Measurements from ENCODE around the gene ZNF358. TPM values are rescaled to one million over a fixed set of nuclear protein-coding genes. Genes with fewer than 3 reads are reported as not detected.

Gene ZNF358
- total RNA-seq, 2 donors from 2014 or later = 44.5 to 88.9 TPM

DNA sequence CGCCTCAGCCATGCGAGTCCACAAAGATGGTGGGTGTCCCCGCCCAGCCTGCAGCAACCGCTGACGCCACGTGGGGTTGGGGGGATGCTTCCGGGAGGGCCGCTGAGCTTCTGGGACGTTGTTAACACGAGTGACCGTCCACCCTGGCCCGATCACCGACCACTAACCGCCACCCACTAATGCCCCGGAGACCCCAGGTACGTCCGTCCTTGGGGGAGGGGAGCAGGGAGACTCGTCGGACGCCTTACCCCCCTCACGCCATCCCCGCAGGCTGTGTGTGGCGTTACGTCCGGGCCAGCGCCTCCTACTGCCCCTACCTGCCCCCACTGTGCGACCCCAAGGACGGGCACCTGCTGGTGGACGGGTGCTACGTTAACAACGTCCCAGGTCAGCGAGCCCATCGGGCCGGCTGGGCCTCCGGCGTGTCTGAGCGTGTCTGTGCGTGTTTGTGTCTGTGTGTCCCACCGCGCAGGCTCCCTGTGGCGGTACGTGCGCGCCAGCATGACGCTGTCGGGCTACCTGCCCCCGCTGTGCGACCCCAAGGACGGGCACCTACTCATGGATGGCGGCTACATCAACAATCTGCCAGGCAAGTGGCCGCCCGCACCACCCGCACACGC, 40.9 kb downstream of the ZNF358 start:
- H3K27me3 ChIP-seq (replicated peaks; ENCODE audit: insufficient read depth) = no peaks in the 10 kb centered on the region
- no peak overlapping the region for H3K27ac ChIP-seq
- H3K4me3 ChIP-seq = no peak overlapping the region
- TF ChIP-seq CTCF (IDR thresholded peaks at IDR 0.05) = no peak
- peaks cover 71% of the 10 kb centered on the region for H3K36me3 ChIP-seq
- no peaks in the 10 kb centered on the region for H3K9me3 ChIP-seq
- DNase-seq (ENCODE audit: low spot score) (no peak), ATAC-seq (ENCODE audit: insufficient number of reproducible peaks, low FRiP score, low read depth) (no peak)
- H3K4me1 ChIP-seq (ENCODE audit: control insufficient read depth in 1 of 2, low read depth in 2 of 2) = no peaks in the 10 kb centered on the region

DNA sequence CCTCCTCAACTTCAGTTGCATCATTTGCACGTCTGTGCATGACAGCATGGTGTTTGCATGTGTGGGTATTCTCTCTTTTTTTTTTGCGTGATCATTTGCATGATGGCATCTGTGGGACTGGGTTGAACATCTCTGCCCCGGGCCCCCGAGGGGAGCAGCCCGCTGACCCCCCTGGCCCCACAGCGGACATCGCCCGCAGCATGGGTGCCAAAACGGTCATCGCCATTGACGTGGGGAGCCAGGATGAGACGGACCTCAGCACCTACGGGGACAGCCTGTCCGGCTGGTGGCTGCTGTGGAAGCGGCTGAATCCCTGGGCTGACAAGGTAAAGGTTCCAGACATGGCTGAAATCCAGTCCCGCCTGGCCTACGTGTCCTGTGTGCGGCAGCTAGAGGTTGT, 42.8 kb downstream of the ZNF358 start:
- no peaks in the 10 kb centered on the region for H3K4me1 ChIP-seq (ENCODE audit: control insufficient read depth in 1 of 2, low read depth in 2 of 2)
- DNase-seq (ENCODE audit: low spot score) (no peak), ATAC-seq (ENCODE audit: insufficient number of reproducible peaks, low FRiP score, low read depth) (no peak)
- H3K4me3 ChIP-seq = no peak overlapping the region
- H3K27ac ChIP-seq = no peak overlapping the region
- no peaks in the 10 kb centered on the region for H3K9me3 ChIP-seq
- H3K36me3 ChIP-seq = peaks cover 68% of the 10 kb centered on the region
- H3K27me3 ChIP-seq (replicated peaks; ENCODE audit: insufficient read depth) = no peaks in the 10 kb centered on the region
- TF ChIP-seq CTCF (IDR thresholded peaks at IDR 0.05) = no peak

GRCh38 chr19:7559102-7559501, 43.2 kb downstream of the ZNF358 start:
- Histone ChIP-seq H3K4me3 (no peak overlapping the region), H3K4me1 (ENCODE audit: control insufficient read depth in 1 of 2, low read depth in 2 of 2) (no peaks in the 10 kb centered on the region), H3K27me3 (replicated peaks; ENCODE audit: insufficient read depth) (no peaks in the 10 kb centered on the region), H3K9me3 (no peaks in the 10 kb centered on the region), H3K36me3 (peaks cover 67% of the 10 kb centered on the region), H3K27ac (no peak overlapping the region)
- ATAC-seq (ENCODE audit: insufficient number of reproducible peaks, low FRiP score, low read depth) (no peak), DNase-seq (ENCODE audit: low spot score) (no peak)
- TF ChIP-seq CTCF (IDR thresholded peaks at IDR 0.05) = no peak

- peaks cover 56% of the 10 kb centered on the region for H3K36me3 ChIP-seq
- no peak overlapping the region for H3K4me3 ChIP-seq
- TF ChIP-seq CTCF (IDR thresholded peaks at IDR 0.05) = no peak
- H3K27ac ChIP-seq = no peak overlapping the region
- H3K4me1 ChIP-seq (ENCODE audit: control insufficient read depth in 1 of 2, low read depth in 2 of 2) = no peaks in the 10 kb centered on the region
- no peaks in the 10 kb centered on the region for H3K9me3 ChIP-seq
- no peak for ATAC-seq (ENCODE audit: insufficient number of reproducible peaks, low FRiP score, low read depth)
- no peaks in the 10 kb centered on the region for H3K27me3 ChIP-seq (replicated peaks; ENCODE audit: insufficient read depth)
- no peak for DNase-seq (ENCODE audit: low spot score)
Observed at GRCh38 chr19:7560255-7560654, 44.4 kb downstream of the ZNF358 start.

- peaks cover 49% of the 10 kb centered on the region for H3K36me3 ChIP-seq
- no peak overlapping the region for H3K4me3 ChIP-seq
- H3K9me3 ChIP-seq = no peaks in the 10 kb centered on the region
- DNase-seq (ENCODE audit: low spot score) (no peak), ATAC-seq (ENCODE audit: insufficient number of reproducible peaks, low FRiP score, low read depth) (no peak)
- H3K27ac ChIP-seq = no peak overlapping the region
- no peak for TF ChIP-seq CTCF (IDR thresholded peaks at IDR 0.05)
- H3K4me1 ChIP-seq (ENCODE audit: control insufficient read depth in 1 of 2, low read depth in 2 of 2) = no peaks in the 10 kb centered on the region
- H3K27me3 ChIP-seq (replicated peaks; ENCODE audit: insufficient read depth) = no peaks in the 10 kb centered on the region
Observed at GRCh38 chr19:7561325-7561724, 45.4 kb downstream of the ZNF358 start.
